OCI-LY7 (cell line): ENCODE results near the gene RNF149. TPM values are rescaled to one million over a fixed set of nuclear protein-coding genes. Genes with fewer than 3 reads are reported as not detected.

Experiments used
- BruUV-seq: library from RNA; stranded (reverse); fragments of 400-500 nt; replicated peaks from 2 replicates; lab custom pipeline; 2021; lab: Mats Ljungman, UMichigan
- CTCF ChIA-PET: fragments of 300-600 bp; sonication (Branson Sonifier 250); formaldehyde crosslinking; loops from one replicate; lab custom pipeline; 2022; ENCODE audit warnings: antibody characterized with exemption; ENCODE audit not compliant: unreplicated experiment; lab: Charles Lee
- POLR2A ChIA-PET: fragments of 300-600 bp; sonication (Branson Sonifier 250); formaldehyde crosslinking; loops from one replicate; lab custom pipeline; 2022; ENCODE audit warnings: antibody characterized with exemption; lab: Charles Lee
- DNase-seq: peaks from one replicate; pipeline ENCODE4 v3.0.0-alpha.2; 2015; ENCODE audit warnings: low spot score
- H2AFZ ChIP-seq: fragments of 200-600 bp; sonication (generic), shearing (Covaris generic); 2 replicates; pipeline ENCODE4 v1.6.1; 2014; ENCODE audit warnings: mild to moderate bottlenecking, antibody characterized with exemption, low read length, moderate library complexity
- H3K27ac ChIP-seq: fragments of 200-600 bp; sonication (generic); 2 replicates; pipeline ENCODE4 v1.5.1; 2014; ENCODE audit warnings: mixed run types, low read depth, mild to moderate bottlenecking, moderate library complexity, low read length, inconsistent platforms; ENCODE audit not compliant: poor library complexity, severe bottlenecking
- H3K36me3 ChIP-seq: fragments of 200-600 bp; sonication (generic); 2 replicates; pipeline ENCODE4 v1.6.1; 2014; ENCODE audit warnings: mild to moderate bottlenecking, antibody characterized with exemption, low read length, moderate library complexity, mixed read lengths; ENCODE audit not compliant: insufficient read depth
- H3K4me1 ChIP-seq: fragments of 200-600 bp; sonication (generic); 2 replicates; pipeline ENCODE4 v1.5.1; 2014; ENCODE audit warnings: mild to moderate bottlenecking, low read length; ENCODE audit not compliant: insufficient read depth, poor library complexity, severe bottlenecking
- H3K4me2 ChIP-seq: fragments of 200-600 bp; sonication (generic); 2 replicates; pipeline ENCODE4 v1.6.1; 2014; ENCODE audit warnings: mild to moderate bottlenecking, low read length
- H3K4me3 ChIP-seq: fragments of 200-600 bp; sonication (generic); 2 replicates; pipeline ENCODE4 v1.5.1; 2014; ENCODE audit warnings: mild to moderate bottlenecking, low read depth, low read length; ENCODE audit not compliant: poor library complexity, severe bottlenecking
- H3K79me2 ChIP-seq: fragments of 200-600 bp; sonication (generic); 2 replicates; pipeline ENCODE4 v1.6.1; 2016; ENCODE audit warnings: low read depth, mild to moderate bottlenecking, low read length, moderate library complexity, mixed read lengths; ENCODE audit not compliant: insufficient read depth
- H3K9me2 ChIP-seq: fragments of 200-600 bp; sonication (generic); 2 replicates; pipeline ENCODE4 v1.6.1; 2016; ENCODE audit warnings: mild to moderate bottlenecking, low read length, mixed read lengths; ENCODE audit not compliant: insufficient read depth
- H3K9me3 ChIP-seq: fragments of 200-600 bp; sonication (generic); 2 replicates; pipeline ENCODE4 v1.6.1; 2014; ENCODE audit warnings: mild to moderate bottlenecking, mixed run types, low read length, mixed read lengths
- H4K20me1 ChIP-seq: fragments of 200-600 bp; sonication (generic); 2 replicates; pipeline ENCODE4 v1.6.1; 2014; ENCODE audit warnings: mild to moderate bottlenecking, antibody characterized with exemption, low read length, moderate library complexity, mixed read lengths; ENCODE audit not compliant: insufficient read depth
- CTCF ChIP-seq: fragments of 200-600 bp; sonication (generic); conservative IDR thresholded peaks from 2 replicates; pipeline ENCODE4 v1.5.1; 2014; ENCODE audit warnings: mild to moderate bottlenecking, antibody characterized with exemption, low read length, moderate library complexity, mixed read lengths
- EZH2phosphoT487 ChIP-seq: fragments of 200-600 bp; sonication (generic); IDR thresholded peaks from 2 replicates; pipeline ENCODE4 v1.6.1; 2018; ENCODE audit warnings: low read depth, borderline replicate concordance, mild to moderate bottlenecking, mixed run types, antibody characterized with exemption, low read length, moderate library complexity, mixed read lengths
- intact Hi-C: fragments of 100-400 bp; cut with micrococcal nuclease; formaldehyde crosslinking; loops from one replicate; pipeline ENCODE4 v1.10.0; 2022; ENCODE audit not compliant: unreplicated experiment
- total RNA-seq, 2 experiments: library from RNA; depleted of rRNA in 1 of 2; stranded (reverse); fragments of >200 nt in 1 of 2; shearing (Covaris generic) in 1 of 2; gene quantifications; 2 replicates each; pipeline ENCODE4 v1.2.3, GENCODE V29; 2014 to 2022

Gene RNF149
- total RNA-seq, 2 experiments from 2014 or later = 10.3 to 17.9 TPM

- Histone ChIP-seq H3K9me2 (no peaks in the 10 kb centered on the region), H3K4me1 (no peaks in the 10 kb centered on the region), H3K4me3 (no peak overlapping the region), H3K9me3 (no peaks in the 10 kb centered on the region), H2AFZ (no peak overlapping the region), H4K20me1 (no peaks in the 10 kb centered on the region), H3K79me2 (no peaks in the 10 kb centered on the region), H3K36me3 (peaks cover 25% of the 10 kb centered on the region), H3K4me2 (no peak overlapping the region), H3K27ac (no peak overlapping the region)
- CTCF ChIA-PET = no interaction called here
- intact Hi-C loops = no loop called here
- POLR2A ChIA-PET = interaction anchor here (0.7 to 1.0 kb wide), 2 partner anchors 9 to 283 kb away, joined by 3 read pairs; no protein-coding TSS in a partner anchor
- DNase-seq = no peak
- TF ChIP-seq EZH2phosphoT487 (no peak), CTCF (no peak)
- BruUV-seq = no TSS peak
Observed at GRCh38 chr2:101274142-101274541, 34.4 kb downstream of the RNF149 start.

GRCh38 chr2:101273056-101273455, 35.4 kb downstream of the RNF149 start:
- TF ChIP-seq CTCF = no peak

GRCh38 chr2:101272045-101272784, 36.3 kb downstream of the RNF149 start:
- no peak for TF ChIP-seq CTCF
- no peak for TF ChIP-seq EZH2phosphoT487
- no peak for DNase-seq
- peaks cover 44% of the 10 kb centered on the region for H3K36me3 ChIP-seq

More at GRCh38 chr2:101273056-101273455, 35.4 kb downstream of the RNF149 start:
- ChIA-PET POLR2A (interaction anchor here (0.6 kb wide), 1 partner anchor 70 kb away, joined by 4 read pairs; no protein-coding TSS in a partner anchor), CTCF (no interaction called here)
- Histone ChIP-seq H3K27ac (no peak overlapping the region), H3K9me2 (no peaks in the 10 kb centered on the region), H3K9me3 (no peaks in the 10 kb centered on the region), H3K4me1 (no peaks in the 10 kb centered on the region), H3K4me2 (no peak overlapping the region), H3K36me3 (peaks cover 35% of the 10 kb centered on the region), H3K79me2 (no peaks in the 10 kb centered on the region), H4K20me1 (peaks cover 3% of the 10 kb centered on the region; the same call in 1 of the 2 replicates), H3K4me3 (no peak overlapping the region), H2AFZ (no peak overlapping the region)
- no TSS peak for BruUV-seq
- intact Hi-C loops = no loop called here
- no peak for DNase-seq

More at GRCh38 chr2:101272045-101272784, 36.3 kb downstream of the RNF149 start:
- Histone ChIP-seq H3K9me3 (no peaks in the 10 kb centered on the region), H3K27ac (no peak overlapping the region), H3K4me2 (no peak overlapping the region), H3K9me2 (no peaks in the 10 kb centered on the region), H2AFZ (no peak overlapping the region), H4K20me1 (peaks cover 3% of the 10 kb centered on the region; the same call in 1 of the 2 replicates), H3K4me3 (no peak overlapping the region), H3K4me1 (no peaks in the 10 kb centered on the region), H3K79me2 (no peaks in the 10 kb centered on the region)
- CTCF ChIA-PET = no interaction called here
- BruUV-seq = no TSS peak
- POLR2A ChIA-PET = interaction anchor here (0.7 to 2.0 kb wide), 4 partner anchors 9 to 425 kb away, joined by 3 to 5 read pairs (median 4); no protein-coding TSS in a partner anchor
- intact Hi-C loops = no loop called here
